ENCODE results near the gene RBM19.
"Not testable (repeated sequence)": the region's sequence is repeated elsewhere in the genome, so short reads cannot be mapped to it uniquely, and the experiment has no call there.

Gene RBM19

GRCh38 chr12:113901319-113901718, 64.8 kb downstream of the RBM19 start:
- DNase-seq (ENCODE audit: low read depth), result not testable (repeated sequence)

GRCh38 chr12:113900716-113901115, 65.4 kb downstream of the RBM19 start:
- DNase-seq (ENCODE audit: low read depth), result peak; percentile 23

- DNase-seq (ENCODE audit: low read depth), result no peak
Measured at GRCh38 chr12:113899561-113900471, 66.3 kb downstream of the RBM19 start.

GRCh38 chr12:113899042-113899560, 67.0 kb downstream of the RBM19 start:
- DNase-seq (ENCODE audit: low read depth), result no peak

GRCh38 chr12:113898466-113898865, 67.7 kb downstream of the RBM19 start:
- no peak for DNase-seq (ENCODE audit: low read depth)

GRCh38 chr12:113897406-113897805, 68.7 kb downstream of the RBM19 start:
- DNase-seq (ENCODE audit: low read depth), result no peak

- DNase-seq (ENCODE audit: low read depth), result no peak
Measured at GRCh38 chr12:113896841-113897240, 69.3 kb downstream of the RBM19 start.

GRCh38 chr12:113896194-113896593, 69.9 kb downstream of the RBM19 start:
- DNase-seq (ENCODE audit: low read depth), result no peak

- DNase-seq (ENCODE audit: low read depth), result no peak
Measured at GRCh38 chr12:113895176-113895575, 70.9 kb downstream of the RBM19 start.

- DNase-seq (ENCODE audit: low read depth), result no peak
Measured at GRCh38 chr12:113894697-113895096, 71.4 kb downstream of the RBM19 start.

GRCh38 chr12:113893221-113893620, 72.9 kb downstream of the RBM19 start:
- no peak for DNase-seq (ENCODE audit: low read depth)

- no peak for DNase-seq (ENCODE audit: low read depth)
Measured at GRCh38 chr12:113892556-113892955, 73.6 kb downstream of the RBM19 start.

GRCh38 chr12:113891739-113892520, 74.2 kb downstream of the RBM19 start:
- no peak for DNase-seq (ENCODE audit: low read depth)

- no peak for DNase-seq (ENCODE audit: low read depth)
Measured at GRCh38 chr12:113891167-113891692, 74.9 kb downstream of the RBM19 start.

- DNase-seq (ENCODE audit: low read depth), result peak; percentile 49
Measured at GRCh38 chr12:113889891-113890581, 76.1 kb downstream of the RBM19 start.

- DNase-seq (ENCODE audit: low read depth), result peak; percentile 76
Measured at GRCh38 chr12:113889076-113889475, 77.0 kb downstream of the RBM19 start.

- DNase-seq (ENCODE audit: low read depth), result no peak
Measured at GRCh38 chr12:113888435-113888834, 77.7 kb downstream of the RBM19 start.

- DNase-seq (ENCODE audit: low read depth), result no peak
Measured at GRCh38 chr12:113887906-113888305, 78.2 kb downstream of the RBM19 start.

- no peak for DNase-seq (ENCODE audit: low read depth)
Measured at GRCh38 chr12:113886721-113887120, 79.4 kb downstream of the RBM19 start.

GRCh38 chr12:113884392-113884791, 81.7 kb downstream of the RBM19 start:
- DNase-seq (ENCODE audit: low read depth), result no peak

GRCh38 chr12:113882690-113883089, 83.4 kb downstream of the RBM19 start:
- DNase-seq (ENCODE audit: low read depth), result no peak

All from EH (cell line).